NB4 (cell line): ENCODE results near the gene DNAJB11.
"Not testable (repeated sequence)": the region's sequence is repeated elsewhere in the genome, so short reads cannot be mapped to it uniquely, and the experiment has no call there.

Experiments used
- DNase-seq: peaks from one replicate; pipeline ENCODE4 v3.0.0; 2010; ENCODE audit warnings: low read depth
- H3K4me3 ChIP-seq: one replicate; pipeline ENCODE4 v1.5.1; 2011; ENCODE audit warnings: mild to moderate bottlenecking, low read depth, low read length, moderate library complexity
- CTCF ChIP-seq: IDR thresholded peaks from one replicate; pipeline ENCODE4 v1.5.1; 2012; ENCODE audit warnings: low read depth, low read length
- MAX ChIP-seq: IDR thresholded peaks from 2 replicates; pipeline ENCODE4 v1.6.1; 2011; ENCODE audit warnings: low read depth, low read length
- MYC ChIP-seq: IDR thresholded peaks from 2 replicates; pipeline ENCODE4 v1.6.1; 2011; ENCODE audit warnings: low read depth, low read length
- POLR2A ChIP-seq: IDR thresholded peaks from 2 replicates; pipeline ENCODE4 v1.6.1; 2011; ENCODE audit warnings: mild to moderate bottlenecking; ENCODE audit not compliant: insufficient read length; ENCODE audit errors: extremely low read depth

Gene DNAJB11

DNA sequence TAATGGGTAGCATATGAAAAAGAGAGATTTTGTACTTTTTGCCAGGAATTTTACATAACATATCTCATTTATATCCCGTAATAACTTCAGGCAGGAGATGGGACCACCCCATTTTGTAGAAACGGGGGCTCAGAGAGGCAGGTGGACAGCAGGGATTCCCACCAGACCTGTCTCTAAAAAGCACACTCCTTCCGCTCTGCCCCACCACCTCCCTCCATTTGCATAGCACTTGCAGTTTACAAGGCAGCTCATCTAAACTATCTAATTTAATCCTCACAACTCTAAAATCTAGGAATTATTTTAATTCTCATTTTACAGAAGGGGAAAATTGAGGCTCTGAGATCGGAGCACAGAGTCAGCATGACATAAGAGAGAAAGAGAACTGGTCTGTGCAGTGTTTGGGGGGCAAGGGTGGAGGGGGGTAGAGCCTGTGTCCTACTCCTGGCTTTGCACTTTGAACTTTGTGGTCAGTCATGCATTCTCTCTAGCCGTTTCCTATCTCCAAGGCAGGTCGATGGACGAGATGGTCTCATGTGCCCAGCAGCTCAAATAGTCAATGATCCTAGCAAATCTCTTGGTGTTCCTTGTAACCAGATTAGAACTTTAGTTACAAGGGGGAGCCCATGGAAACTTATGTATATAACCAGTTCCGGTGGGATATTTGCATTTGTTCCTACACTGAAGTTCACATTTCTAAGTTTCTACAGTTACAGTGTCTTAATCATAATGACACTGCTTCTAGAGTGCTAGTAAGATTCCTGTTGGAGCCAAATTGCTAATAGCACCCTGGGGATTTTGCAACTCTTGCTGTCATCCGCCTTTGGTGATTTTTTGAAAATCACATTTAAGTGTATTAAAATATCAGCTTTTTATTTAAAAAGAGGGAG lies 44.9 kb upstream of the DNAJB11 start:
- peak; percentile 78 for DNase-seq
- peak overlapping the region; percentile 7 for H3K4me3 ChIP-seq
- no peak for TF ChIP-seq POLR2A
- TF ChIP-seq CTCF, result no peak
- no peak for TF ChIP-seq MAX
- TF ChIP-seq MYC, result no peak

- peak overlapping the region; percentile 7 for H3K4me3 ChIP-seq
- DNase-seq, result peak; percentile 84
- TF ChIP-seq CTCF (no peak), MAX (no peak), MYC (no peak), POLR2A (no peak)
Observed at GRCh38 chr3:186526256-186526606, 44.3 kb upstream of the DNAJB11 start.

- TF ChIP-seq POLR2A (no peak), CTCF (no peak), MYC (no peak), MAX (no peak)
- no peak overlapping the region for H3K4me3 ChIP-seq
- peak; percentile 31 for DNase-seq
Observed at GRCh38 chr3:186529201-186529999, 41.1 kb upstream of the DNAJB11 start.

DNA sequence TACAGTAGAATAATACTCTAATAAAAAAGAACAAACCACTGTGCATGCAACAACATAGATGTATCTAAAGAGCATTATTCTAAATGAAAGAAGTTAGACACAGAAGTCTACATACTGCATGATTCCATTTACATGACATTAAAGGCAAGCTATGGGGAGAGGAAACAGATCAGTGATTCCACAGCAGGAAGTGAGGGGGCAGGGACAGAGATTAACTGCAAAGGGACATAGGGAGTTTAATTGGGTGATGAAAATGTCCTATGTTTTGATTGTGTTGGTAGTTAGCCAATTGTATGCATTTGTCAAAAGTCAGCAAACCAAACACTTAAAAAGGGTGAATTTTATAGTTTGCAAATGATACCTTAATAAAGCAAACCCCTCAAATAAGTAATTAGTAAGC lies 40.1 kb upstream of the DNAJB11 start:
- TF ChIP-seq MYC (no peak), POLR2A (no peak), CTCF (no peak), MAX (no peak)
- H3K4me3 ChIP-seq, result no peak overlapping the region
- DNase-seq, result no peak

DNA sequence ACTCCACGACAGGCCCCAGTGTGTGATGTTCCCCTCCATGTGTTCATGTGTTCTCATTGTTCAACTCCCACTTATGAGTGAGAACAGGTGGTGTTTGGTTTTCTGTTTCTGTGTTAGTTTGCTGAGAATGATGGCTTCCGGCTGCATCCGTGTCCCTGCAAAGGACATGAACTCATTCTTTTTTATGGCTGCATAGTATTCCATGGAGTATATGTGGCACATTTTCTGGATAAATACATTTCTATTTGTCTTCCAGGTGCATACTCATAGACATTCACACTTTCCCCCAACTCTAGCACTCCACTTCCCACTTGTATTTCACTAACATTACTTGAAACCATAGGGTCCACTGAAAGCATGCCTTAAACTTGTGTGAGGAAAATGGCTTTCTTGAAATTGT lies 38.8 kb upstream of the DNAJB11 start:
- DNase-seq, H3K4me3 ChIP-seq: not testable (repeated sequence)

- TF ChIP-seq MYC (peak; percentile 52; the same call in 1 of the 2 replicates), POLR2A (no peak), MAX (0 out of 2 replicates have a peak, but pooled peaks have one; percentile 12)
- peak; percentile 91 for DNase-seq
Observed at GRCh38 chr3:186532598-186533072, 37.9 kb upstream of the DNAJB11 start.

More at GRCh38 chr3:186532598-186533072, 37.9 kb upstream of the DNAJB11 start:
- H3K4me3 ChIP-seq, result no peak overlapping the region
